Osteocyte (in vitro differentiated cells): ENCODE results near the gene CYP11A1. TPM values are rescaled to one million over a fixed set of nuclear protein-coding genes. Genes with fewer than 3 reads are reported as not detected.
"Not testable (repeated sequence)": the region's sequence is repeated elsewhere in the genome, so short reads cannot be mapped to it uniquely, and the experiment has no call there.

ENCODE experiments used
- DNase-seq: peaks from one replicate; pipeline ENCODE4 v3.0.0; 2021; ENCODE audit warnings: mixed read lengths; ENCODE audit not compliant: unreplicated experiment; ENCODE audit errors: extremely low spot score
- H3K27ac Mint-ChIP-seq: one replicate; pipeline ENCODE4 v1.8.0; 2021; ENCODE audit warnings: mild to moderate bottlenecking, mixed read lengths; ENCODE audit not compliant: unreplicated experiment
- H3K27me3 Mint-ChIP-seq: one replicate; pipeline ENCODE4 v1.8.0; 2021; ENCODE audit warnings: mixed read lengths; ENCODE audit not compliant: unreplicated experiment
- H3K36me3 Mint-ChIP-seq: one replicate; pipeline ENCODE4 v1.8.0; 2021; ENCODE audit warnings: mixed read lengths; ENCODE audit not compliant: unreplicated experiment
- H3K4me1 Mint-ChIP-seq: one replicate; pipeline ENCODE4 v1.8.0; 2021; ENCODE audit warnings: mixed read lengths; ENCODE audit not compliant: unreplicated experiment
- H3K4me3 Mint-ChIP-seq: one replicate; pipeline ENCODE4 v1.8.0; 2021; ENCODE audit warnings: mild to moderate bottlenecking, moderate library complexity, mixed read lengths; ENCODE audit not compliant: unreplicated experiment
- H3K9me3 Mint-ChIP-seq: one replicate; pipeline ENCODE4 v1.8.0; 2021; ENCODE audit warnings: mixed read lengths; ENCODE audit not compliant: unreplicated experiment
- total RNA-seq: library from RNA; stranded (reverse); gene quantifications from 2 replicates; pipeline ENCODE4 v1.2.1, GENCODE V29; 2021
- TF ChIP-seq, protein P1 (sequence below): fragments of 200-600 bp; sonication (generic); IDR thresholded peaks from 2 replicates; pipeline ENCODE4 v1.5.0; 2021; ENCODE audit warnings: antibody characterized with exemption, mild to moderate bottlenecking, moderate library complexity

Gene CYP11A1
- total RNA-seq, 1 donor from 2014 or later, result not detected

DNA sequence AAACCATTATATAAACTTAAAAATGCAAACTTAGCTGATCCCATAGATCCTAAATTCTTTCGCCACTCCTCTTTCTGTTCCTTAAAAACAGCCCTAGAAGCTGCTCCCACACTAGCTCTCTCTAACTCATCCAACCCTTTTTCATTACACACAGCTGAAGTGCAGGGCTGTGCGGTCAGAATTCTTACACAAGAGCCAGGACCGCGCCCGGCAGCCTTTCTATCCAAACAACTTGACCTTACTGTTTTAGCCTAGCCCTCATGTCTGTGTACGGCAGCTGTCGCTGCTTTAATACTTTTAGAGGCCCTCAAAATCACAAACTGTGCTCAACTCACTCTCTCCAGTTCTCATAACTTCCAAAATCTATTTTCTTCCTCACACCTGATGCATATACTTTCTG lies 9.9 kb downstream of the CYP11A1 start:
- peaks cover 33% of the 10 kb centered on the region for H3K27me3 Mint-ChIP-seq
- not testable (repeated sequence) for DNase-seq, H3K4me3 Mint-ChIP-seq, H3K9me3 Mint-ChIP-seq, H3K4me1 Mint-ChIP-seq, H3K36me3 Mint-ChIP-seq, H3K27ac Mint-ChIP-seq

- H3K27me3 Mint-ChIP-seq, result peaks cover 27% of the 10 kb centered on the region
- not testable (repeated sequence) for H3K36me3 Mint-ChIP-seq
These were observed 11.4 kb downstream of the CYP11A1 start for GRCh38 chr15:74356050-74356449.

DNA sequence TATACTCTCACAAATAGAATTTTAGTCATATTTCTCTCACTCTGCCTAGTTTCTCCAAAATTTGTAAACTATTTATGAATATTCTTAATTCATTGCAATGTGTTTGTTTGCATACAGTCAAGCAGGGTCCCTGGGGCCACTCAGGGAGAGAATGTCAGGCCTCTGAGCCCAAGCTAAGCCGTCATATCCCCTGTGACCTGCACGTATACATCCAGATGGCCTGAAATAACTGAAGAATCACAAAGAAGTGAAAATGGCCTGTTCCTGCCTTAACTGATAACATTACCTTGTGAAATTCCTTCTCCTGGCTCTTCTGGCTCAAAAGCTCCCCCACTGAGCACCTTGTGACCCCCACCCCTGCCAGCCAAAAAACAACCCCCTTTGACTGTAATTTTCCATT lies 13.5 kb downstream of the CYP11A1 start:
- not testable (repeated sequence) for H3K27ac Mint-ChIP-seq, H3K4me3 Mint-ChIP-seq, H3K9me3 Mint-ChIP-seq

More at GRCh38 chr15:74356050-74356449, 11.4 kb downstream of the CYP11A1 start:
- H3K9me3 Mint-ChIP-seq, H3K4me1 Mint-ChIP-seq, H3K4me3 Mint-ChIP-seq, H3K27ac Mint-ChIP-seq, DNase-seq: not testable (repeated sequence)

GRCh38 chr15:74352393-74352910 lies 15.0 kb downstream of the CYP11A1 start:
- H3K9me3 Mint-ChIP-seq, result no peaks in the 10 kb centered on the region
- H3K36me3 Mint-ChIP-seq, result no peaks in the 10 kb centered on the region
- DNase-seq, result no peak
- H3K27ac Mint-ChIP-seq, result no peak overlapping the region
- TF ChIP-seq, protein P1, sequence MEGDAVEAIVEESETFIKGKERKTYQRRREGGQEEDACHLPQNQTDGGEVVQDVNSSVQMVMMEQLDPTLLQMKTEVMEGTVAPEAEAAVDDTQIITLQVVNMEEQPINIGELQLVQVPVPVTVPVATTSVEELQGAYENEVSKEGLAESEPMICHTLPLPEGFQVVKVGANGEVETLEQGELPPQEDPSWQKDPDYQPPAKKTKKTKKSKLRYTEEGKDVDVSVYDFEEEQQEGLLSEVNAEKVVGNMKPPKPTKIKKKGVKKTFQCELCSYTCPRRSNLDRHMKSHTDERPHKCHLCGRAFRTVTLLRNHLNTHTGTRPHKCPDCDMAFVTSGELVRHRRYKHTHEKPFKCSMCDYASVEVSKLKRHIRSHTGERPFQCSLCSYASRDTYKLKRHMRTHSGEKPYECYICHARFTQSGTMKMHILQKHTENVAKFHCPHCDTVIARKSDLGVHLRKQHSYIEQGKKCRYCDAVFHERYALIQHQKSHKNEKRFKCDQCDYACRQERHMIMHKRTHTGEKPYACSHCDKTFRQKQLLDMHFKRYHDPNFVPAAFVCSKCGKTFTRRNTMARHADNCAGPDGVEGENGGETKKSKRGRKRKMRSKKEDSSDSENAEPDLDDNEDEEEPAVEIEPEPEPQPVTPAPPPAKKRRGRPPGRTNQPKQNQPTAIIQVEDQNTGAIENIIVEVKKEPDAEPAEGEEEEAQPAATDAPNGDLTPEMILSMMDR, result no peak
- H3K27me3 Mint-ChIP-seq, result peaks cover 27% of the 10 kb centered on the region
- no peaks in the 10 kb centered on the region for H3K4me1 Mint-ChIP-seq
- no peak overlapping the region for H3K4me3 Mint-ChIP-seq

More for the DNA sequence above, 13.5 kb downstream of the CYP11A1 start:
- not testable (repeated sequence) for H3K4me1 Mint-ChIP-seq, DNase-seq, H3K36me3 Mint-ChIP-seq
- H3K27me3 Mint-ChIP-seq, result peaks cover 27% of the 10 kb centered on the region

- no peaks in the 10 kb centered on the region for H3K36me3 Mint-ChIP-seq
- no peaks in the 10 kb centered on the region for H3K4me1 Mint-ChIP-seq
- H3K9me3 Mint-ChIP-seq, result no peaks in the 10 kb centered on the region
- peaks cover 27% of the 10 kb centered on the region for H3K27me3 Mint-ChIP-seq
- no peak for DNase-seq
- H3K27ac Mint-ChIP-seq, result no peak overlapping the region
- H3K4me3 Mint-ChIP-seq, result no peak overlapping the region
- TF ChIP-seq, protein P1, result no peak
These were observed 15.8 kb downstream of the CYP11A1 start for GRCh38 chr15:74351670-74352069.

- Mint-ChIP-seq H3K27ac (no peak overlapping the region), H3K4me3 (no peak overlapping the region), H3K4me1 (peaks cover 2% of the 10 kb centered on the region), H3K9me3 (no peaks in the 10 kb centered on the region), H3K27me3 (peaks cover 24% of the 10 kb centered on the region), H3K36me3 (no peaks in the 10 kb centered on the region)
- TF ChIP-seq, protein P1, result no peak
- DNase-seq, result no peak
These were observed 16.9 kb downstream of the CYP11A1 start for GRCh38 chr15:74350295-74351275.
